DND-41 (cell line): ENCODE results near the gene SDR9C7.

Experiments used
- ATAC-seq: fragments of 200-7000 bp; cut with Tn5 transposase; 3 replicates; pipeline ENCODE4 v1.9.1; 2021; ENCODE audit warnings: low read depth; ENCODE audit not compliant: insufficient read depth
- DNase-seq: peaks from one replicate; pipeline ENCODE4 v3.0.0-alpha.2; 2020
- H2AFZ ChIP-seq: 2 replicates; pipeline ENCODE4 v1.6.0; 2012; ENCODE audit warnings: low read depth, low read length
- H3K27ac ChIP-seq: 2 replicates; pipeline ENCODE4 v1.5.1; 2012; ENCODE audit warnings: low read length, inconsistent platforms
- H3K27me3 ChIP-seq: fragments of 200-600 bp; sonication (generic); 2 replicates; pipeline ENCODE4 v1.6.0; 2012; ENCODE audit warnings: low read length, mild to moderate bottlenecking, inconsistent platforms; ENCODE audit not compliant: insufficient read depth, poor library complexity
- H3K36me3 ChIP-seq: 2 replicates; pipeline ENCODE4 v1.5.1; 2012; ENCODE audit warnings: low read length, inconsistent platforms; ENCODE audit not compliant: insufficient read depth
- H3K4me1 ChIP-seq: 2 replicates; pipeline ENCODE4 v1.5.1; 2012; ENCODE audit warnings: mild to moderate bottlenecking, low read length; ENCODE audit not compliant: insufficient read depth
- H3K4me2 ChIP-seq: 2 replicates; pipeline ENCODE4 v1.6.0; 2012; ENCODE audit warnings: mild to moderate bottlenecking, moderate library complexity, low read length, inconsistent platforms; ENCODE audit not compliant: insufficient read depth
- H3K4me3 ChIP-seq, 2 experiments: fragments of 200-600 bp in 1 of 2; shearing (Covaris generic) in 1 of 2; 2 replicates each; pipeline ENCODE4 v1.5.1; 2012 to 2016; ENCODE audit warnings: inconsistent platforms in 2 of 2, low read length in 2 of 2, mild to moderate bottlenecking in 2 of 2, low read depth in 1 of 2, moderate library complexity in 1 of 2
- H3K79me2 ChIP-seq: 2 replicates; pipeline ENCODE4 v1.6.0; 2012; ENCODE audit warnings: low read length, inconsistent platforms; ENCODE audit not compliant: insufficient read depth
- H3K9ac ChIP-seq: 2 replicates; pipeline ENCODE4 v1.6.0; 2012; ENCODE audit warnings: low read depth, mild to moderate bottlenecking, inconsistent platforms, low read length, moderate library complexity
- H3K9me3 ChIP-seq: 2 replicates; pipeline ENCODE4 v1.5.1; 2012; ENCODE audit warnings: low read length, moderate library complexity, mild to moderate bottlenecking, inconsistent platforms; ENCODE audit not compliant: insufficient read depth, severe bottlenecking
- H4K20me1 ChIP-seq: 2 replicates; pipeline ENCODE4 v1.6.0; 2012; ENCODE audit warnings: low read length; ENCODE audit not compliant: insufficient read depth
- CTCF ChIP-seq: IDR thresholded peaks from 2 replicates; pipeline ENCODE4 v1.5.1; 2012; ENCODE audit warnings: borderline replicate concordance, low read length, moderate library complexity, mild to moderate bottlenecking; ENCODE audit not compliant: poor library complexity, severe bottlenecking; ENCODE audit errors: extremely low read depth
- EZH2 ChIP-seq: IDR thresholded peaks from 3 replicates; pipeline ENCODE4 v1.6.1; 2012; ENCODE audit warnings: borderline replicate concordance, low read depth, mild to moderate bottlenecking, moderate library complexity, low read length, inconsistent platforms; ENCODE audit not compliant: severe bottlenecking

SDR9C7 gene

GRCh38 chr12:56932867-56933266 is 1.3 kb downstream of the SDR9C7 start:
- Histone ChIP-seq H3K9me3 (no peaks in the 10 kb centered on the region), H2AFZ (no peak overlapping the region; the same call in 1 of the 2 replicates), H3K36me3 (no peaks in the 10 kb centered on the region), H4K20me1 (no peaks in the 10 kb centered on the region), H3K79me2 (no peaks in the 10 kb centered on the region), H3K4me3 (no peak overlapping the region), H3K27ac (no peak overlapping the region), H3K9ac (no peak overlapping the region), H3K4me2 (no peak overlapping the region), H3K4me1 (peaks cover 7% of the 10 kb centered on the region), H3K27me3 (no peaks in the 10 kb centered on the region)
- no peak for ATAC-seq
- no peak for TF ChIP-seq EZH2
- TF ChIP-seq CTCF, result no peak
- DNase-seq, result no peak

- peaks cover 5% of the 10 kb centered on the region for H3K27me3 ChIP-seq
- H3K9ac ChIP-seq, result no peak overlapping the region
- DNase-seq (no peak), ATAC-seq (no peak)
- no peaks in the 10 kb centered on the region for H3K79me2 ChIP-seq
- TF ChIP-seq CTCF (no peak), EZH2 (no peak)
- H3K4me3 ChIP-seq, result no peak overlapping the region
- no peaks in the 10 kb centered on the region for H3K36me3 ChIP-seq
- no peaks in the 10 kb centered on the region for H3K9me3 ChIP-seq
- no peak overlapping the region for H2AFZ ChIP-seq
- H4K20me1 ChIP-seq, result no peaks in the 10 kb centered on the region
- peaks cover 7% of the 10 kb centered on the region for H3K4me1 ChIP-seq
- H3K4me2 ChIP-seq, result no peak overlapping the region
- H3K27ac ChIP-seq, result no peak overlapping the region
These were observed 2.1 kb downstream of the SDR9C7 start for GRCh38 chr12:56932146-56932545.

GRCh38 chr12:56931474-56931978 is 2.7 kb downstream of the SDR9C7 start:
- H3K79me2 ChIP-seq, result no peaks in the 10 kb centered on the region
- no peak overlapping the region for H3K4me3 ChIP-seq
- H2AFZ ChIP-seq, result peak overlapping the region; percentile 62
- H3K4me1 ChIP-seq, result peaks cover 7% of the 10 kb centered on the region
- H3K9ac ChIP-seq, result no peak overlapping the region
- H3K4me2 ChIP-seq, result peak overlapping the region; percentile 4; the same call in 1 of the 2 replicates
- peaks cover 8% of the 10 kb centered on the region for H3K27me3 ChIP-seq
- H3K27ac ChIP-seq, result no peak overlapping the region
- TF ChIP-seq CTCF (no peak), EZH2 (no peak)
- no peaks in the 10 kb centered on the region for H3K9me3 ChIP-seq
- ATAC-seq (peak; percentile 78), DNase-seq (peak; percentile 44)
- H4K20me1 ChIP-seq, result no peaks in the 10 kb centered on the region
- no peaks in the 10 kb centered on the region for H3K36me3 ChIP-seq

- no peak overlapping the region for H3K4me2 ChIP-seq
- ATAC-seq (no peak), DNase-seq (no peak)
- no peaks in the 10 kb centered on the region for H4K20me1 ChIP-seq
- H3K27ac ChIP-seq, result no peak overlapping the region
- no peaks in the 10 kb centered on the region for H3K36me3 ChIP-seq
- no peaks in the 10 kb centered on the region for H3K9me3 ChIP-seq
- no peak overlapping the region for H2AFZ ChIP-seq
- peaks cover 7% of the 10 kb centered on the region for H3K4me1 ChIP-seq
- H3K9ac ChIP-seq, result no peak overlapping the region
- no peak for TF ChIP-seq EZH2
- no peak for TF ChIP-seq CTCF
- H3K27me3 ChIP-seq, result peaks cover 8% of the 10 kb centered on the region
- H3K79me2 ChIP-seq, result no peaks in the 10 kb centered on the region
- H3K4me3 ChIP-seq, result no peak overlapping the region
These were observed 4.0 kb downstream of the SDR9C7 start for GRCh38 chr12:56930241-56930640.
